ENCODE results near the gene CT45A9.
"Not testable (repeated sequence)": the region's sequence is repeated elsewhere in the genome, so short reads cannot be mapped to it uniquely, and the experiment has no call there.

- not testable (repeated sequence) for TF ChIP-seq CTCF, POLR2A (IDR thresholded peaks at IDR 0.05)
Observed at GRCh38 chrX:135920516-135920915, 48.9 kb upstream of the CT45A9 start.
